HG02763 (cell line): Measurements from ENCODE around the gene CBLN4.

Source experiments
- ATAC-seq: cut with Tn5 transposase; IDR thresholded peaks from one replicate; pipeline ENCODE4 v1.9.1; 2021; ENCODE audit warnings: mild to moderate bottlenecking, moderate library complexity; ENCODE audit not compliant: unreplicated experiment

CBLN4 gene

GRCh38 chr20:56005389-56005715 lies at the start of gene CBLN4:
Gene CBLN4 (minus strand): TSS chr20:56005519. CDS start chr20:56004171, 1,348 bp downstream.
- no peak for ATAC-seq

- no peak for ATAC-seq
Observed at GRCh38 chr20:56043227-56043626, 37.9 kb upstream of the CBLN4 start.

- ATAC-seq, result no peak
Observed at GRCh38 chr20:56032251-56032650, 26.9 kb upstream of the CBLN4 start.

- no peak for ATAC-seq
Observed at GRCh38 chr20:56018716-56019115, 13.4 kb upstream of the CBLN4 start.

GRCh38 chr20:56018194-56018593 lies 12.9 kb upstream of the CBLN4 start:
- no peak for ATAC-seq

GRCh38 chr20:56017560-56017959 lies 12.2 kb upstream of the CBLN4 start:
- ATAC-seq, result no peak

- ATAC-seq, result no peak
Observed at GRCh38 chr20:56014998-56015397, 9.7 kb upstream of the CBLN4 start.

GRCh38 chr20:56014151-56014550 lies 8.8 kb upstream of the CBLN4 start:
- ATAC-seq, result no peak

GRCh38 chr20:56004611-56005388 lies 519 bp downstream of the CBLN4 start:
- no peak for ATAC-seq

GRCh38 chr20:56004007-56004406 lies 1.3 kb downstream of the CBLN4 start:
- ATAC-seq, result no peak

GRCh38 chr20:56002908-56003800 lies 2.2 kb downstream of the CBLN4 start:
- ATAC-seq, result no peak

GRCh38 chr20:56001890-56002289 lies 3.4 kb downstream of the CBLN4 start:
- no peak for ATAC-seq

GRCh38 chr20:56001106-56001785 lies 4.1 kb downstream of the CBLN4 start:
- no peak for ATAC-seq

- ATAC-seq, result no peak
Observed at GRCh38 chr20:55978550-55978949, 26.8 kb downstream of the CBLN4 start.

- no peak for ATAC-seq
Observed at GRCh38 chr20:55977690-55978459, 27.4 kb downstream of the CBLN4 start.

GRCh38 chr20:55974491-55975202 lies 30.7 kb downstream of the CBLN4 start:
- no peak for ATAC-seq

GRCh38 chr20:55964790-55965189 lies 40.5 kb downstream of the CBLN4 start:
- ATAC-seq, result no peak

GRCh38 chr20:55961376-55962330 lies 43.7 kb downstream of the CBLN4 start:
- ATAC-seq, result no peak

- no peak for ATAC-seq
Observed at GRCh38 chr20:55953201-55953600, 52.1 kb downstream of the CBLN4 start.
